ENCODE measurements around the gene CC2D2B.
A peak's percentile ranks its signal among the peaks of the same experiment; 100 is the strongest.
"Not testable (repeated sequence)": the region's sequence is repeated elsewhere in the genome, so short reads cannot be mapped to it uniquely, and the experiment has no call there.

CC2D2B gene

GRCh38 chr10:96041146-96041545 lies 133.4 kb downstream of the CC2D2B start:
- TF ChIP-seq, protein P1, sequence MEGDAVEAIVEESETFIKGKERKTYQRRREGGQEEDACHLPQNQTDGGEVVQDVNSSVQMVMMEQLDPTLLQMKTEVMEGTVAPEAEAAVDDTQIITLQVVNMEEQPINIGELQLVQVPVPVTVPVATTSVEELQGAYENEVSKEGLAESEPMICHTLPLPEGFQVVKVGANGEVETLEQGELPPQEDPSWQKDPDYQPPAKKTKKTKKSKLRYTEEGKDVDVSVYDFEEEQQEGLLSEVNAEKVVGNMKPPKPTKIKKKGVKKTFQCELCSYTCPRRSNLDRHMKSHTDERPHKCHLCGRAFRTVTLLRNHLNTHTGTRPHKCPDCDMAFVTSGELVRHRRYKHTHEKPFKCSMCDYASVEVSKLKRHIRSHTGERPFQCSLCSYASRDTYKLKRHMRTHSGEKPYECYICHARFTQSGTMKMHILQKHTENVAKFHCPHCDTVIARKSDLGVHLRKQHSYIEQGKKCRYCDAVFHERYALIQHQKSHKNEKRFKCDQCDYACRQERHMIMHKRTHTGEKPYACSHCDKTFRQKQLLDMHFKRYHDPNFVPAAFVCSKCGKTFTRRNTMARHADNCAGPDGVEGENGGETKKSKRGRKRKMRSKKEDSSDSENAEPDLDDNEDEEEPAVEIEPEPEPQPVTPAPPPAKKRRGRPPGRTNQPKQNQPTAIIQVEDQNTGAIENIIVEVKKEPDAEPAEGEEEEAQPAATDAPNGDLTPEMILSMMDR (IDR thresholded peaks at IDR 0.05; ENCODE audit: low read depth, low read length, missing control alignments): no peak
- in situ Hi-C loops (cut with HindIII; ENCODE audit: low sequenced_read_pairs): no loop called here
- no peak for DNase-seq (ENCODE audit: low read depth)
- no peak overlapping the region for H3K4me3 ChIP-seq (ENCODE audit: low read depth, low read length)

- DNase-seq (ENCODE audit: low read depth): peak; percentile 73
- H3K4me3 ChIP-seq (ENCODE audit: low read depth, low read length): peak within 1 kb of the TSS; percentile 93
- in situ Hi-C loops (cut with HindIII; ENCODE audit: low sequenced_read_pairs): no loop called here
- TF ChIP-seq, protein P1 (IDR thresholded peaks at IDR 0.05; ENCODE audit: low read depth, low read length, missing control alignments): no peak
Measured at GRCh38 chr10:96043033-96043892, 135.5 kb downstream of the CC2D2B start, which contains the start of gene CCNJ. CCNJ (plus strand) TSS chr10:96043583; CDS start chr10:96044394, 811 bp downstream.

- H3K4me3 ChIP-seq (ENCODE audit: low read depth, low read length): peak overlapping the region; percentile 93
- in situ Hi-C loops (cut with HindIII; ENCODE audit: low sequenced_read_pairs): no loop called here
- DNase-seq (ENCODE audit: low read depth): no peak
- TF ChIP-seq, protein P1 (IDR thresholded peaks at IDR 0.05; ENCODE audit: low read depth, low read length, missing control alignments): no peak
Measured at GRCh38 chr10:96043893-96044715, 136.3 kb downstream of the CC2D2B start.

- TF ChIP-seq, protein P1 (IDR thresholded peaks at IDR 0.05; ENCODE audit: low read depth, low read length, missing control alignments): no peak
- peak overlapping the region; percentile 93 for H3K4me3 ChIP-seq (ENCODE audit: low read depth, low read length)
- DNase-seq (ENCODE audit: low read depth): no peak
- in situ Hi-C loops (cut with HindIII; ENCODE audit: low sequenced_read_pairs): no loop called here
Measured at GRCh38 chr10:96044736-96045135, 137.0 kb downstream of the CC2D2B start.

DNA sequence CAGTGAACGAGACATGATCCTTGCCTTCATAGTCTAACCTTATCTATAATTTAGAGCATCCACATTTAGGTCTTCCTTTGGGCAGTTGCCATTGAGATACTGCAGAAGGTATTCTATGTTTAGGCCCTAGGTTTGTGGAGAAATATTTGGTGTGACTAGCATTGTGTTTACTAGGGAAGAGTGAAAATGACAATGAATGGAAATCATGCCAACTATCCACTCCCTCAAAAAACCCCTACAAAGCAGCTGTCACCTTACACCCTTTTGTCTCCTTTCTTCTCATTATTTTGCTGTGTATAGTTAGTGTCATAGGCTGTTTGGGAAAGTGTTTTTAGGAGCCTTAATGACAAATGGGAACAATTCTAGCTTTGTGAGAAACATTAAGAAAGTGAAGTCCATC lies 138.8 kb downstream of the CC2D2B start:
- no peak overlapping the region for H3K4me3 ChIP-seq (ENCODE audit: low read depth, low read length)
- TF ChIP-seq, protein P1 (IDR thresholded peaks at IDR 0.05; ENCODE audit: low read depth, low read length, missing control alignments): no peak
- in situ Hi-C loops (cut with HindIII; ENCODE audit: low sequenced_read_pairs): no loop called here
- no peak for DNase-seq (ENCODE audit: low read depth)

DNA sequence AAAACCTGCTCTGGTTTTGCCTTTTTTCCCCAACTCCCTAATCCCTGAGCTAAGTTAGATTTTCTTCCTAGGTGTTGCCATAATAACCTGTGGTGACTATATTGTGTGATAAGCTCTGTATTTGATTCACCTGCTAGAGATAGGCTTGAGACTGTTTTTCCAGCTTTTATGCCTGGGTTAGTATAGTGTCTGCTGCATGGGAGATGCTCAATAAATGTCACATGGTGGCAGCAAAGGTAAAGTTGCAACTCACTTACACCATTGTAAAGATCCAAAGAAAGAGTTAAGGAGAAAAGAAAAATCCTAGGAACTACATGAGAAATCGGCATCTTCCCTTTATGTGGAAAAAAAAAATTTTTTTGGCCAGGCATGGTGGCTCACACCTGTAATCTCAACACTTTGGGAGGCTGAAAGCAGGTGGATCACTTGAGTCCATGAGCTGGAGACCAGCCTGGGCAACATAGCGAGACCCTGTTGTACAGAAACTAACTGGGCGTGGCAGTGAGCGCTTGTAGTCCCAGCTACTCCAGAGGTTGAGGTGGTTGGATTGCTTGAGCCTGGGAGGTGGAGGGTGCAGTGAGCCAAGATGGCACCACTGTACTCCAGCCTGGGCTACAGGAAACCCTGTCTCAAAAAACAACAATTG lies 139.4 kb downstream of the CC2D2B start:
- TF ChIP-seq, protein P1 (IDR thresholded peaks at IDR 0.05; ENCODE audit: low read depth, low read length, missing control alignments): peak; percentile 10
- H3K4me3 ChIP-seq (ENCODE audit: low read depth, low read length): no peak overlapping the region
- no peak for DNase-seq (ENCODE audit: low read depth)
- in situ Hi-C loops (cut with HindIII; ENCODE audit: low sequenced_read_pairs): no loop called here

DNA sequence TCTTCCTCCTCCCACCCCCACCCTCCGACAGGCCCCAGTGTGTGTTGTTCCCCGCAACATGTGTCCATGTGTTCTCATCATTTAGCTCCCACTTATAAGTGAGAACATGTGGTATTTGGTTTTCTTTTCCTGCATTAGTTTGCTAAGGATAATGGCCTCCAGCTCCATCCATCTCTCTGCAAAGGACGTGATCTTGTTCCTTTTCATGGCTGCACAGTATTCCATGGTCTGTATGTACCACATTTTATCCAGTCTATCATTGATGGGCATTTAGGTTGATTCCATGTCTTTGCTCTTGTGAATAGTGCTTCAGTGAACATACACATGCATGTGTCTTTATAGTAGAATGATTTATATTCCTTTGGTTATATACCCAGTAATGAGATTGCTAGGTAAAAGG lies 140.2 kb downstream of the CC2D2B start:
- in situ Hi-C loops (cut with HindIII; ENCODE audit: low sequenced_read_pairs); DNase-seq (ENCODE audit: low read depth); H3K4me3 ChIP-seq (ENCODE audit: low read depth, low read length): not testable (repeated sequence)

All from astrocyte of the cerebellum (primary cell).